ENCODE data around the gene ARHGEF33.
"Not testable (repeated sequence)": the region's sequence is repeated elsewhere in the genome, so short reads cannot be mapped to it uniquely, and the experiment has no call there.

The ARHGEF33 gene

GRCh38 chr2:38930600-38930999, 40.9 kb downstream of the ARHGEF33 start:
- no peak for DNase-seq (ENCODE audit: low read depth)
- no peak overlapping the region for H3K4me3 ChIP-seq (ENCODE audit: low read length)
- TF ChIP-seq CTCF (conservative IDR thresholded peaks at IDR 0.05; ENCODE audit: low read depth, low read length), result no peak

GRCh38 chr2:38932586-38932985, 42.9 kb downstream of the ARHGEF33 start:
- H3K4me3 ChIP-seq (ENCODE audit: low read length), result no peak overlapping the region
- no peak for DNase-seq (ENCODE audit: low read depth)
- no peak for TF ChIP-seq CTCF (conservative IDR thresholded peaks at IDR 0.05; ENCODE audit: low read depth, low read length)

GRCh38 chr2:38933653-38934052, 44.0 kb downstream of the ARHGEF33 start:
- DNase-seq (ENCODE audit: low read depth), result no peak
- H3K4me3 ChIP-seq (ENCODE audit: low read length), result no peak overlapping the region
- TF ChIP-seq CTCF (conservative IDR thresholded peaks at IDR 0.05; ENCODE audit: low read depth, low read length), result no peak

GRCh38 chr2:38934742-38935141, 45.1 kb downstream of the ARHGEF33 start:
- TF ChIP-seq CTCF (conservative IDR thresholded peaks at IDR 0.05; ENCODE audit: low read depth, low read length), result no peak
- H3K4me3 ChIP-seq (ENCODE audit: low read length), result no peak overlapping the region
- no peak for DNase-seq (ENCODE audit: low read depth)

- DNase-seq (ENCODE audit: low read depth), result no peak
- no peak for TF ChIP-seq CTCF (conservative IDR thresholded peaks at IDR 0.05; ENCODE audit: low read depth, low read length)
- no peak overlapping the region for H3K4me3 ChIP-seq (ENCODE audit: low read length)
These were observed 46.0 kb downstream of the ARHGEF33 start for GRCh38 chr2:38935568-38936172.

GRCh38 chr2:38936516-38936915, 46.8 kb downstream of the ARHGEF33 start:
- H3K4me3 ChIP-seq (ENCODE audit: low read length); DNase-seq (ENCODE audit: low read depth): not testable (repeated sequence)

- no peak for TF ChIP-seq CTCF (conservative IDR thresholded peaks at IDR 0.05; ENCODE audit: low read depth, low read length)
- DNase-seq (ENCODE audit: low read depth), result no peak
- H3K4me3 ChIP-seq (ENCODE audit: low read length), result no peak overlapping the region
These were observed 47.9 kb downstream of the ARHGEF33 start for GRCh38 chr2:38937548-38937947.

GRCh38 chr2:38940746-38941145, 51.1 kb downstream of the ARHGEF33 start:
- DNase-seq (ENCODE audit: low read depth), result no peak
- H3K4me3 ChIP-seq (ENCODE audit: low read length), result no peak overlapping the region
- no peak for TF ChIP-seq CTCF (conservative IDR thresholded peaks at IDR 0.05; ENCODE audit: low read depth, low read length)
